Measurements from ENCODE around the gene TSPAN9.

TSPAN9 gene

DNA sequence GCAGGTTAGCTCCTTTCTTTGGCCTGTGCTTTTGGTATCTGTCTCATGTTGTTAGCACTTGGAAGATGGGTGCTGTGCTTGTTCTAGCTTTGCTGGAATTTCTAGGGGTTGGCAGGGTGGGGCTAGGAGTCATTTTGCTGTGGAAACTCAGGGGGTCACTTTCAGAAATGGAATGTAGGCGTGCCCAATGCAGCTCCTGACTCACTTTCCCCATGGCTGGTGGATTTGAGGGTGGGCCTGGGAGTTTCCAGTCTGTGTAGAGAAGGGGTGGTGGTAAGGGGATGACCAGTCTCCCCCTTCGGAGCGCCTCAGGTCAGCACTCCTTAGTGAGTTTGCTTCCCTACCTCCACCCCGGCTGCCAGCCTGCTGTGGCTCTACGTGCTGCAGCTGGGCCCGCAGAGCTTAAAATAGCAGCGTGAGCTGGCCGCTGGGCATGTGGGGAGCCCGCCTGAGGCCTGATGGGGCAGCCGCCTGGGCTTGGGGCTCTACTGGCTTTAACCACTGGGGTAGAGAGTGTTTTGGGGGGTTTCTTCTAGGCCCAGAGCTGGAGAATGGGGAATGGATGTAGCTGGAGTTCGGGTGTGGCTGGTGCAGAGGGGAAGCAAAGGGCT, 108.2 kb downstream of the TSPAN9 start:
- no peak overlapping the region for H3K4me3 ChIP-seq (ENCODE audit: low read depth, low read length)
- TF ChIP-seq, protein P1, sequence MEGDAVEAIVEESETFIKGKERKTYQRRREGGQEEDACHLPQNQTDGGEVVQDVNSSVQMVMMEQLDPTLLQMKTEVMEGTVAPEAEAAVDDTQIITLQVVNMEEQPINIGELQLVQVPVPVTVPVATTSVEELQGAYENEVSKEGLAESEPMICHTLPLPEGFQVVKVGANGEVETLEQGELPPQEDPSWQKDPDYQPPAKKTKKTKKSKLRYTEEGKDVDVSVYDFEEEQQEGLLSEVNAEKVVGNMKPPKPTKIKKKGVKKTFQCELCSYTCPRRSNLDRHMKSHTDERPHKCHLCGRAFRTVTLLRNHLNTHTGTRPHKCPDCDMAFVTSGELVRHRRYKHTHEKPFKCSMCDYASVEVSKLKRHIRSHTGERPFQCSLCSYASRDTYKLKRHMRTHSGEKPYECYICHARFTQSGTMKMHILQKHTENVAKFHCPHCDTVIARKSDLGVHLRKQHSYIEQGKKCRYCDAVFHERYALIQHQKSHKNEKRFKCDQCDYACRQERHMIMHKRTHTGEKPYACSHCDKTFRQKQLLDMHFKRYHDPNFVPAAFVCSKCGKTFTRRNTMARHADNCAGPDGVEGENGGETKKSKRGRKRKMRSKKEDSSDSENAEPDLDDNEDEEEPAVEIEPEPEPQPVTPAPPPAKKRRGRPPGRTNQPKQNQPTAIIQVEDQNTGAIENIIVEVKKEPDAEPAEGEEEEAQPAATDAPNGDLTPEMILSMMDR (IDR thresholded peaks at IDR 0.05; ENCODE audit: borderline replicate concordance, insufficient read depth, low read depth, low read length) = no peak

DNA sequence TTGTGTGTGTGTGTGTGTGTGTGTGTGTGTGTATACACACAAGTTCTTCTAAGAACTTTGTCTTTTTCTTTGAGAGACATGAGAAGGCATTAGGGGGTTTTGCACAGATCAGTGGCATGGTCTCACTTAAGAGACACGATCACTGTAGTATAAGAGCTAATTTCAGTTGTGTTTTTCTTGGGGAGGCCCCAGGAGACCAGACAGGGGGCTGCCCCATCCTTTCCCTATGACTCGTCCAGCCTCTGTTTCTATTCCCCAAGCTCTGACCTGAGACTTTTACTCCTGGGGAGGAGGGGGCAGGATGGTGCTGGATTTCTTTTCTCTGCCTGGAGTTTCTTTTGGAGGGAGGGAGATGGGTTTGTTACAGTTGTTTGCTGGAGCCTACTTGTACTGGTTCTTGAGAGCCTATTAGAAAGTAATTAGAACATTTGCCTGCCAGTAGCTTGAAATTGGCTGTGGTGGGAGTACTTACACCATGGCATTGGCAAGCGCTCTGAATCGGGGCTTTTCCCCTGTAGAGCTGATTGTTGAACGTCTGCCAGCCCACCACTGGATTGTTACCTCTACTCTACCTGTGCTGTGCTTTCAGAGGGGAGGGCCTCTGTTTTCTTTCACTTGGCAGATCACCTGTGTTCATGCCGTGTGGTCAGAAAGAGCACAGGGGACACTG, 109.5 kb downstream of the TSPAN9 start:
- TF ChIP-seq, protein P1 (IDR thresholded peaks at IDR 0.05; ENCODE audit: borderline replicate concordance, insufficient read depth, low read depth, low read length) = no peak
- no peak overlapping the region for H3K4me3 ChIP-seq (ENCODE audit: low read depth, low read length)

DNA sequence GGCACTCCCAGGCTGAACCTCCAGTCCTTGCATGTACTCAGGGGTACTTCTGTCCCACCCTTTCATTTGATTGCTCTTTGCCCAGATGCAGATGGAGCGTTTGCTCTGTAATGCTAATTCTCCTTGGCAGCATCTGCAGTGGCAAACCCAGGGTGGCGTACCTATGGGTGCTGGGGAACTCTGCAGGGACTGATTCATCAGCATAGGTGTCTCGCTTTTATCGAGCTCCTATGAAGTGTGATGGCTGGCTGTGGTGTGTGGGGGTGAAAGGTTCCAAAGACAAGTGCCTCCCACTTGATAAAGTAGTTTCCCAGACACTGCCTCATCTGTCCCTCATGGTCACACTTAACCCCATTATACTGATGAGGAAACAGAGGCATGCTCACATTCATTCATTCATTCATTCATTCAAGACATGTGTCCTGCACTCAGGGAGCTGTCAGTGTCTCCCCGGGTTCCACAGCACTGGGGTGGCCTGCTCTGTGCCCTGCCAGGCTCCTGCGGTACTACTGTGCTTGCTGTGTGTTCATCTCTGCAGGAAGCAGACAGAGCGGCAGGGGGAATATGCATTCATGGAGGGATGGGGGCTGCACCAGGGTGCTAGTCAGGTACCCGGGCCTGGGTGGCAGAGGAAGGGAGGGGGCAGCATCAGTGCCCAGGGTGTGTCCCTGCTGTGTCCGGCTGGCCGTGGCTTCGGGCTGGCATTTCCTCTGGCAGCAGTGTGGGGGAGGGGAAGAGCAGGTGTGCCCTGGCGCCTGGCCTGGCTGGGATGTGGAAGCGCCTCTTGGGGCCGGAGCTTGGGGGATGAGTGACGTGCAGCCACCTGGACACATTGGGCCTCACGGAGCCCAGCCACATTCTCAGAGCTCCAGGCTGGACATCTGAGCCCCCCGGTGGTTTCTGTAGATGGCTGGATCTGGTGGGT, 110.9 kb downstream of the TSPAN9 start:
- TF ChIP-seq, protein P1 (IDR thresholded peaks at IDR 0.05; ENCODE audit: borderline replicate concordance, insufficient read depth, low read depth, low read length) = no peak
- H3K4me3 ChIP-seq (ENCODE audit: low read depth, low read length) = no peak overlapping the region

DNA sequence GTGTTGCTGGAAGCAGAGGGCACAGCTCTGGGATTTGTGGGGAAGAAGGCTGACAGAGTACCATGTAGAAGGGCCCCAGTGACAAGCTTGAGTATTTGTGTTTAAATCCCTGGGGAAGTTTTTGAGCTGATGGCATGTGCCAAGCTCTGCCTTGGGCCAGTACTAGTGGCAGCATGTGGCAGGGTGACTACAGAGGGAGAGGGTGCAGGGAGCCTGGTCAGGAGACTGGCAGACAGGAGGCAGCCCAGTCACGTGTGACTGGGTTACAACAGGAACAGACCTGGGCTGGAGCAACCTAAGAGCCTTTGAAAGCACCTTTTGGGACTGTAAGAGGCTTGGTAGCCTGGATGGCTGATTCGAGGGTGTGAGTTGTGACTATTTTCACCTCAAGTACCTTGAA, 112.1 kb downstream of the TSPAN9 start:
- TF ChIP-seq, protein P1 (IDR thresholded peaks at IDR 0.05; ENCODE audit: borderline replicate concordance, insufficient read depth, low read depth, low read length) = no peak
- no peak overlapping the region for H3K4me3 ChIP-seq (ENCODE audit: low read depth, low read length)

DNA sequence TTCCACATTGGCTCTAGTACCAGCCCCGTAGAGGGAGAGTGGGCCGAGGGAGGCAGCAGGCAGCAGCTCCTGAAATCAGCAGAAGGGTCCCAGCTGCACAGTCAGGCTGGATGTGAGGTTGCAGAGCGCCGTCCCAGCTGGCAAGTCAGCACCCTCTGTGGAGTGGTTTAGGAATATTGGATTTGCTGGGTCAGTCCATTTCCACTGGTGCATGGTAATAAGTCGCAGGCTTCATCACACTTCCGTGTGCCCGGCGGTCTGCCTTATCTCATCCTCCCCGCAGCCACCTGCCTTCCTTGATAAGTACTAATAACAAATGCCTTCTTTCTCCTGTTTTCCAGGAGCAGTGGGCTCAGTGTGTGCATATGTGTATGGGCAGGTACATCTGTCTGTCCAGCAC, 112.9 kb downstream of the TSPAN9 start:
- TF ChIP-seq, protein P1 (IDR thresholded peaks at IDR 0.05; ENCODE audit: borderline replicate concordance, insufficient read depth, low read depth, low read length) = no peak
- H3K4me3 ChIP-seq (ENCODE audit: low read depth, low read length) = no peak overlapping the region

DNA sequence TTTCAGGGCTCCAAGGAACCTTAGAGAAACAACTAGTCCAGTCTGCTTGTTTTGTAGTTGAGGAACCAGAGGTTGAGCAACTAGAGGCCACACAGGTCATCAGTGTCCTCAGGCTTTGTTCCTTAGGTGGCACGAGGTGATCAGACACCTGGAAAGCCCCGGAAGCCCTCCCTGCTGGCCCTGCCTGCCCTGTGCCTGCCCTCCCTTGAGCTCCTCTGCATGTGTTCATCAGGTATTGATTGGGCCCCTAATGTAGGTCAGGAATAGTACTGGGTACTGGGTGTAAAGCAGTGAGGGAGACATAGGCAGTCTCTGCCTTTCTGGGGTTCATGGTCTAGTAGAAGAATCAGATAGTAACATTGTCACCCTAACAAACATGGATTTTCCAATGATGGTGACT, 114.3 kb downstream of the TSPAN9 start:
- H3K4me3 ChIP-seq (ENCODE audit: low read depth, low read length) = no peak overlapping the region
- TF ChIP-seq, protein P1 (IDR thresholded peaks at IDR 0.05; ENCODE audit: borderline replicate concordance, insufficient read depth, low read depth, low read length) = no peak
